NT2/D1 (cell line): ENCODE measurements around the gene NAA10.

Source experiments
- SUZ12 ChIP-seq: IDR thresholded peaks from 2 replicates; pipeline ENCODE4 v1.6.1; 2011; ENCODE audit not compliant: insufficient read length, insufficient read depth; ENCODE audit errors: extremely low read depth
- YY1 ChIP-seq: IDR thresholded peaks from 2 replicates; pipeline ENCODE4 v1.6.1; 2011; ENCODE audit not compliant: insufficient read length, insufficient read depth
- ZNF274 ChIP-seq: IDR thresholded peaks from 2 replicates; pipeline ENCODE4 v1.6.1; 2011; ENCODE audit warnings: mild to moderate bottlenecking, low read depth, low read length

- TF ChIP-seq ZNF274 = no peak
- no peak for TF ChIP-seq YY1
- no peak for TF ChIP-seq SUZ12
These were observed 37.7 kb upstream of the NAA10 start, which contains the start of gene TMEM187 for GRCh38 chrX:153972368-153973126.
